ENCODE results near the gene H6PD.

The H6PD gene

DNA sequence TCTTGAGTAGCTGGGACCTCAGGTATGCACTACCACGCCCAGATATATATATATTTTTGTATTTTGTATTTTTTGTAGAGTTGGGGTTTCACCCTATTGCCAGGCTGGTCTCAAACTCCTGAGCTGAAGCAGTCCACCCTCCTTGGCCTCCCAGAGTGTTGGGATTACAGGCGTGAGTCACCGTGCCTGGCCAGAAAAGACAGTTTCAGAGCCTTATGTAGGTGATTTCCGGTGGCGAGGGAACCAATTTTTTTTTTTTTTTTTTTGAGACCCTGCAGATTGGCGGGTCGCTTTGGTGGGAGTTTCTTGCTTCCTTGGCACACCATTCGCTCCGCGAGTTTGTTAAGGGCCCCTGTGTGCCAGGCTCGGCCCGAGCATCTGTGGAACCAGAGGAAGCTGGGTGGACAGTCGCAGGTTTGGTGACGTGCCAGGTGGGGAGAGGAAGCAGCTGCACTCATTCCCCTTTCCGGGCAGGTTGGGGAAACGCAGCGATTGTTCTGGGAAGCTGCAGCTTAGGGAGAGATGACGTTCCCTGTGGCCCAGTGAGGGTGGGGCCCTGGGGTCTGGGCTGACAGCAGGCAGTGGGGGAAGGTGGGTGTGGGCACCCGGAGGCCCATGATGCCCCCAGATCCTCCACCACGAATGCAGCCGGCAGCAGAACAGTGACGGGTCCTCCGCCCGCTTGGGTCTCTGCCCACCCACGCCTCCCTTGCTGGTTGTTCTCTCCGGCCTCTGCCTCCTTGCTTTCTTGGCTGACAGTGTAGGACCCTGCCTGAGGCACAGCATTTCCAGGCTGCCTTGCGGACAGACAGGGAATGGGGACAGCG lies 83.2 kb downstream of the H6PD start:
- DNase-seq (ENCODE audit: low read depth in 2 of 2), result no peak

DNA sequence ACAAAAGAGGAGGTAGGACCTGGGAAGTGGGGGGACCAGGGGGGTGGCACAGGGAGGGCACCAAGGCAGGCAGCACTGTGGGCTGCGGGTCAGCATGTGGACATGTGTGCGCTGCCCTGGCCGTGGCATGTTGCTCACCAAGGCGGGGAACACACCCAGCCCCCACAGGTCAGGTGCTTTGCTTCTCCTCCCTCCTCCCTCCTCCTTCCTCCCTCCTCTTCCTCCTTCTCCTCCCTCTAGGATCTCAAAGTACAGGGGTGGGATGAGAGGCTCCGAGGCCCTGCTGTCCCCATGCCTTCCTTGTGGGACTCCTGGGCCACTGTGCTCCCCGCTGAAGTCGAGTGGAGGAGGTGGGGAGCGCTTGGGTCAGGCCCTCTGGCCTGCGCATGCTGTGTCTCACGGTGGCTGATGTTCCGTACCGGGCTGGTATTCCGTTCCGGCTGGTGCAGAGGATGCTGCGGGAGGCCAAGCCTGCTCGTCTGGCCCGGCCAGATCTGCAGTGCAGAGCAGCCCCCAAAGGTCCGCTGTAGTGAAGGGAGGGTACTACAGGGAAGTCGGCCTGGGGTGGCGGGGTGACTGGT lies 84.7 kb downstream of the H6PD start:
- no peak for DNase-seq (ENCODE audit: low read depth in 2 of 2)

DNA sequence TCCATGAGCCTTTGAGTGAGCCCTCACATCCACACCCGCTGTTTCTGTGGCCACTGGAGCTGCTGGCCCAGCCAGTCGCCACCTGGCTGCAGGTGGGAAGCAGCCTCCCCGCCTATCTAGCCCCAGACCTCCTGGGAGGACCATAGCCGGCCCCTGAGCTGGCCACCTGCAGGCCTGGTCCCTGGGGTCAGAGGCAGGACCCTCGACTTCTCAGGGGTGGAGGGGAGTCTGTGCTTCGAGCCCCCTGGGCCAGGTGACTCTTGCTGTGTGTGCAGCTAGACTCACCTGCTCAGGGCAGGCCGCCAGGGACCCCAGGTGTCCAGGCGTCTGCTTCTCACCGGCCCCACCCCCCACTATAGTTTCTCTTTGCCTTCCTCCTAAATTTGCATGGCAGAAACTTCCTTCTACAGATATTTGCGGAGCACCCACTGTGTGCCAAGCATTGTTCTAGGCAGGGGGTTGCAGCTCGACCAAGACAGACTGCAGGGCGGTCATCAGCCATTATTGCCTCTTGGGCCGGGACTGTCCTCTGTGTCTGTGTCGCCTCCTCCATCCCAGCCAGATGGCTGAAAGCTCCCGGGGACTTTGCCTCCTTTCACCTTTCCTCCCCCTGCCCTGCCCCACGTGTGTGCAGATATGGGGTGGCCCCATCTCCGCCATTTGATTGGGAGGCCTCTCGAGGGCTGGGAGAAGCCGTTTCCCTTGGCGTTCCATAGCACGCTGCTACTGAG lies 85.4 kb downstream of the H6PD start:
- no peak for DNase-seq (ENCODE audit: low read depth in 2 of 2)

Measured in stimulated activated CD8-positive, alpha-beta memory T cell treated with anti-CD3 and anti-CD28 coated beads, Interleukin-7, amount 100 ng/mL, for 1 hour (primary cell).